ENCODE measurements around the gene P2RY6.

DNA sequence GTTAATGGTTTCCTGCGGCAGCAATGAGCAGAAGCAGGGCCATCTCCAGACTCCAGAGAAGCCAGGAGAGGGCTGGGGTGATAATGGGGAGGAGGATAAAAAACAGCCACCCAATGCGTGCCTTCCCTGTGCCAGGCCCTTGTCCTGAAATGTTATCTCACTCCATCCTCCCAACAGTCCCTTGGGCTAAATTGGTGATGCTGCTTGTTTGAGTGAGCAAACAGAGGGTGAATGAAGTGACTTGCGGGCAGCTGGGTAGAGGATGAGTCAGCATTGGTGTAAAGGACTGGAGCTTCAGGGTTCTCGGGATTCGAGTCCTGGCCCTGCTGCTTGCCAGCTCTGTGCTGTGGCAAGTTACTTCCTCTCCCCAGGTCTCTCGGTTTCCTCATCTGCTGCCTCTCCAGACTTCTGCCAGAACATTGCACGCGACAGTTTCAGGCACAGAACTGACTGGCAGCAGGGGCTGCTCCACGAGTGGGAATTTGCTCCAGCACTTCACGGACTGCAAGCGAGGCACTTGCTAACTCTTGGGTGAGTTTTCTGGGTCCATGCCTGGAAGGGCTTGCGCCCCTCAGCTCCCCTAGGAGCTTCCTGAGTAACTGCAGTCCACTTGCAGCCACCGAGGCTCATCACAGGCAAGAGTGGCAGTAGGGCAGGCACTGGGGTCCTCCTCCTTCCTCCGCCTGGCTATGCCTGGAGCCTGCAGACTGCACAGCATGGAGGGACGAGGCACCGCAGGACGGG is at the start of gene P2RY6:
- TF ChIP-seq EZH2 (IDR thresholded peaks at IDR 0.05; ENCODE audit: insufficient read depth, poor library complexity, severe bottlenecking) (no peak), EZH2phosphoT487 (IDR thresholded peaks at IDR 0.05; ENCODE audit: insufficient read depth, low read depth) (no peak)

Data from GM23248 (cell line).